ENCODE data around the gene RNF146. TPM values are rescaled to one million over a fixed set of nuclear protein-coding genes. Genes with fewer than 3 reads are reported as not detected.

RNF146 gene
- total RNA-seq, 4 donors from 2014 or later = 68.5 to 138 (median 94.6) TPM

- Histone ChIP-seq H3K27me3 (no peaks in the 10 kb centered on the region), H3K4me1 (peaks cover 8 to 22% of the 10 kb centered on the region in 2 donors), H3K4me3 (replicated peaks in 1 of 3) (no peak overlapping the region), H3K27ac (no peak overlapping the region), H3K9me3 (no peaks in the 10 kb centered on the region), H3K36me3 (no peaks in the 10 kb centered on the region)
- intact Hi-C loops (cut with DNase I) = no loop called here
- no peak for DNase-seq
- TF ChIP-seq CTCF (IDR thresholded peaks at IDR 0.05) (no peak), POLR2A (IDR thresholded peaks at IDR 0.05) (no peak)
- WGBS, 2 donors = 93 to 94% methylated on average over 2 of the region's 2 CpGs
These were observed 6.8 kb downstream of the RNF146 start for GRCh38 chr6:127273499-127273898.

- 95 to 98% methylated on average over 1 of the region's 1 CpG for WGBS, 2 donors
- intact Hi-C loops (cut with DNase I) = no loop called here
These were observed 9.7 kb downstream of the RNF146 start for GRCh38 chr6:127276331-127276730.

GRCh38 chr6:127277878-127278843 is 11.5 kb downstream of the RNF146 start:
- intact Hi-C loops (cut with DNase I) = no loop called here
- H3K4me3 ChIP-seq (replicated peaks in 1 of 3) = no peak overlapping the region
- 95 to 96% methylated on average over 3 of the region's 3 CpGs for WGBS, 2 donors

More at GRCh38 chr6:127276331-127276730, 9.7 kb downstream of the RNF146 start:
- H3K27me3 ChIP-seq = no peaks in the 10 kb centered on the region
- H3K4me1 ChIP-seq = peaks cover 8 to 12% of the 10 kb centered on the region in 2 donors
- no peak for TF ChIP-seq POLR2A (IDR thresholded peaks at IDR 0.05)
- H3K36me3 ChIP-seq = no peaks in the 10 kb centered on the region
- H3K4me3 ChIP-seq (replicated peaks in 1 of 3) = no peak overlapping the region
- no peaks in the 10 kb centered on the region for H3K9me3 ChIP-seq
- no peak overlapping the region for H3K27ac ChIP-seq
- DNase-seq = no peak

GRCh38 chr6:127279815-127280214 is 13.2 kb downstream of the RNF146 start:
- Histone ChIP-seq H3K4me3 (replicated peaks in 1 of 3) (no peak overlapping the region), H3K4me1 (peaks cover 0 to 3% of the 10 kb centered on the region in 2 donors), H3K27ac (no peak overlapping the region), H3K27me3 (no peaks in the 10 kb centered on the region), H3K9me3 (no peaks in the 10 kb centered on the region), H3K36me3 (peaks cover 6 to 11% of the 10 kb centered on the region in 2 donors)
- intact Hi-C loops (cut with DNase I) = no loop called here
- no peak for DNase-seq
- WGBS, 2 donors = 83 to 85% methylated on average over 1 of the region's 1 CpG
- TF ChIP-seq CTCF (IDR thresholded peaks at IDR 0.05) (no peak), POLR2A (IDR thresholded peaks at IDR 0.05) (no peak)

More at GRCh38 chr6:127277878-127278843, 11.5 kb downstream of the RNF146 start:
- TF ChIP-seq POLR2A (IDR thresholded peaks at IDR 0.05) = no peak
- TF ChIP-seq CTCF (IDR thresholded peaks at IDR 0.05) = no peak
- Histone ChIP-seq H3K4me1 (peaks cover 0 to 3% of the 10 kb centered on the region in 2 donors), H3K27ac (no peak overlapping the region), H3K36me3 (peaks cover 6% of the 10 kb centered on the region in 2 donors), H3K27me3 (no peaks in the 10 kb centered on the region), H3K9me3 (no peaks in the 10 kb centered on the region)
- DNase-seq = no peak

GRCh38 chr6:127282184-127282583 is 15.5 kb downstream of the RNF146 start:
- TF ChIP-seq CTCF (IDR thresholded peaks at IDR 0.05) (no peak), POLR2A (IDR thresholded peaks at IDR 0.05) (no peak)
- Histone ChIP-seq H3K27me3 (no peaks in the 10 kb centered on the region), H3K9me3 (no peaks in the 10 kb centered on the region), H3K27ac (no peak overlapping the region), H3K4me1 (no peaks in the 10 kb centered on the region), H3K36me3 (peaks cover 16 to 21% of the 10 kb centered on the region in 2 donors), H3K4me3 (replicated peaks in 1 of 3) (no peak overlapping the region)
- DNase-seq = no peak
- whole genome bisulfite sequencing, 2 donors = 95 to 98% methylated on average over 1 of the region's 1 CpG
- intact Hi-C loops (cut with DNase I) = no loop called here

Measured in thyroid gland (tissue), 4 donors.